ENCODE results near the gene NOC2L. TPM values are rescaled to one million over a fixed set of nuclear protein-coding genes. Genes with fewer than 3 reads are reported as not detected.
A peak's percentile ranks its signal among the peaks of the same experiment; 100 is the strongest.

Gene NOC2L
- total RNA-seq, 4 donors from 2014 or later, result 45.6 to 61.9 (median 56.3) TPM

- TF ChIP-seq EP300 (IDR thresholded peaks at IDR 0.05) (no peak), CTCF (IDR thresholded peaks at IDR 0.05) (no peak), POLR2AphosphoS5 (IDR thresholded peaks at IDR 0.05) (no peak), POLR2A (IDR thresholded peaks at IDR 0.05) (no peak)
- WGBS, result no CpG with 5 or more reads among the region's 53 CpGs
- Histone ChIP-seq H3K4me3 (no peak overlapping the region), H3K27me3 (peaks cover 51% of the 10 kb centered on the region), H3K4me1 (peaks cover 38% of the 10 kb centered on the region), H3K36me3 (no peaks in the 10 kb centered on the region), H3K9me3 (no peaks in the 10 kb centered on the region), H3K27ac (no peak overlapping the region)
- DNase-seq (ENCODE audit: low spot score in 2 of 2), result peak; percentile 56 to 65
Measured at GRCh38 chr1:909861-910310, 49.2 kb downstream of the NOC2L start.

- Histone ChIP-seq H3K27ac (no peak overlapping the region), H3K4me3 (no peak overlapping the region), H3K27me3 (peaks cover 39% of the 10 kb centered on the region), H3K9me3 (no peaks in the 10 kb centered on the region), H3K36me3 (no peaks in the 10 kb centered on the region), H3K4me1 (peaks cover 47% of the 10 kb centered on the region)
- DNase-seq (ENCODE audit: low spot score in 2 of 2), result peak in 1 of 2 donors; percentile 24
- TF ChIP-seq POLR2A (IDR thresholded peaks at IDR 0.05) (no peak), CTCF (IDR thresholded peaks at IDR 0.05) (no peak), EP300 (IDR thresholded peaks at IDR 0.05) (no peak), POLR2AphosphoS5 (IDR thresholded peaks at IDR 0.05) (no peak)
- 74% methylated on average over 8 of the region's 16 CpGs for WGBS
Measured at GRCh38 chr1:908661-909060, 50.4 kb downstream of the NOC2L start.

GRCh38 chr1:907611-908451 lies 51.2 kb downstream of the NOC2L start:
- H3K4me1 ChIP-seq, result peaks cover 47% of the 10 kb centered on the region
- DNase-seq (ENCODE audit: low spot score in 2 of 2), result peak; percentile 53 to 67
- WGBS, result 84% methylated on average over 17 of the region's 17 CpGs

GRCh38 chr1:906600-907420 lies 52.2 kb downstream of the NOC2L start:
- Histone ChIP-seq H3K9me3 (no peaks in the 10 kb centered on the region), H3K4me3 (no peak overlapping the region), H3K36me3 (no peaks in the 10 kb centered on the region), H3K27me3 (peaks cover 25% of the 10 kb centered on the region), H3K27ac (no peak overlapping the region), H3K4me1 (peaks cover 47% of the 10 kb centered on the region)
- no peak for TF ChIP-seq POLR2AphosphoS5 (IDR thresholded peaks at IDR 0.05)
- TF ChIP-seq EP300 (IDR thresholded peaks at IDR 0.05), result no peak
- TF ChIP-seq POLR2A (IDR thresholded peaks at IDR 0.05), result no peak
- TF ChIP-seq CTCF (IDR thresholded peaks at IDR 0.05), result no peak
- peak; percentile 70 to 71 for DNase-seq (ENCODE audit: low spot score in 2 of 2)
- WGBS, result 34% methylated on average over 12 of the region's 20 CpGs

More at GRCh38 chr1:907611-908451, 51.2 kb downstream of the NOC2L start:
- Histone ChIP-seq H3K4me3 (no peak overlapping the region), H3K36me3 (no peaks in the 10 kb centered on the region), H3K9me3 (no peaks in the 10 kb centered on the region), H3K27me3 (peaks cover 31% of the 10 kb centered on the region), H3K27ac (no peak overlapping the region)
- TF ChIP-seq POLR2A (IDR thresholded peaks at IDR 0.05) (no peak), CTCF (IDR thresholded peaks at IDR 0.05) (no peak), POLR2AphosphoS5 (IDR thresholded peaks at IDR 0.05) (no peak), EP300 (IDR thresholded peaks at IDR 0.05) (no peak)
